HuH-7.5 (cell line): ENCODE results near the gene AQP7.
"Not testable (repeated sequence)": the region's sequence is repeated elsewhere in the genome, so short reads cannot be mapped to it uniquely, and the experiment has no call there.

Experiments
- DNase-seq: peaks from one replicate; pipeline ENCODE4 v3.0.0; 2011; ENCODE audit warnings: low spot score

Gene AQP7

DNA sequence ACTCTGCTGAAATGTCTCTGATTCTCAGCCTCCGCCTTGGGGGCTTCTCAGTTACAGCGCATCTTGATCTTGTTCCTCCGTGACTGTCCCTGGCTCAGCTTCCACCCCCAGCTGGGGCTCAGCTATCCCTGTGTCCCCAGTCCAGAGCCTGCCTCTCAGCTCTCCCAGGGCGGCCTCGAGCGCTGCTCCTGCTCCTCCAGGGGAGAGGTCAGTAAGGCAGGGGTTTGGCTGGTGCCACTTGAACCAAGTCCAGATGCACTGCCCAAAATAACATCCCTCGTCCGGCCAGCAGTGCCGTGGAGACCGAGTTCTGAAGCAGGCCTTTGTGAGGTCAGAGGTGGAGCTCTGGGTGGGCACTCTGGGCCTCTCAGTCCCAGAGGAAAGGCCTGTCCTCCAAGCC lies at the start of gene AQP7:
Gene AQP7 (minus strand): TSS at position 198 of the 400 bp plus-strand sequence. CDS start 1,306 bp downstream, outside the sequence.
- DNase-seq: not testable (repeated sequence)

DNA sequence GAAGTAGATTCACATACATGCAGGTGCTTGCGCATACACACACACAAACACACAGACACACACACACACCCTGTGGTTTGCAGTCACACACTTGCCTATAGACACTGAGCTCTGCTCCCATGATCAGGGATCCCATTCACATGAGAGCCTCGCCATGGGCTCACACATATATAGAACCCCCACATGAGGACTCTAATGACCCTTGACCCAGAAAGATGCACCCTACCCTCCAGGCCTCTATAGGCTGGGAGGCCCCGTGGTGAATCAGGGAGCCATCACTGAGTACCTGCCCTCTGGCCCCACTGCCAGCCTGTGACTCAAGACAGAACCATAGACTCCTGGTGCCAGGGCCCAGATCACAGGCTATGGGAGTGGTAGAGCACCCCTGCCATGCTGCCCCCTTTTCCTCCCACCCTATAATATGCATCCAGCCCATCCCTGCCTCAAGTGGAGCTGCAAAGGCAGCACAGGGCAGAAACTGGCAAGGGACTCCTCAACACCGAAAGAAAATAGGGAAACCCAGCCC lies 48.3 kb upstream of the AQP7 start:
- no peak for DNase-seq

DNA sequence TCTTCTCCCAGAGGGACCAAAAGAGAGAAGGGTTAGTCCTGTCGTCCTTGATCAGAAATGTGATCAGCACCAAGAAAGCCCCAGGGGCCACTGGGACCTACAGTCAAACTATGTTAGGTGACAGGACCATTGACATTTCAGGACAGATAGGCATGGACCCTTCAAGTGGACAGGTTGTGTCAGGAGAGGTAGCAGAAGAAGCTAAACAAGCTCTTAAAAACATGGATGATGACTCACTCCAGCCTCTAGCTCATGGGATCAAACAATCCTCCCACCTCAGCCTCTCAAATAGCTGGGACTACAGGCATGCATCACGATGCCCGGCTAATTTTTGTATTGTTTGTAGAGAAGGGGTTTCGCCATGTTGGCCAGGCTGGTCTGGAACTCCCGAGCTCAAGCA lies 47.3 kb upstream of the AQP7 start:
- no peak for DNase-seq

DNA sequence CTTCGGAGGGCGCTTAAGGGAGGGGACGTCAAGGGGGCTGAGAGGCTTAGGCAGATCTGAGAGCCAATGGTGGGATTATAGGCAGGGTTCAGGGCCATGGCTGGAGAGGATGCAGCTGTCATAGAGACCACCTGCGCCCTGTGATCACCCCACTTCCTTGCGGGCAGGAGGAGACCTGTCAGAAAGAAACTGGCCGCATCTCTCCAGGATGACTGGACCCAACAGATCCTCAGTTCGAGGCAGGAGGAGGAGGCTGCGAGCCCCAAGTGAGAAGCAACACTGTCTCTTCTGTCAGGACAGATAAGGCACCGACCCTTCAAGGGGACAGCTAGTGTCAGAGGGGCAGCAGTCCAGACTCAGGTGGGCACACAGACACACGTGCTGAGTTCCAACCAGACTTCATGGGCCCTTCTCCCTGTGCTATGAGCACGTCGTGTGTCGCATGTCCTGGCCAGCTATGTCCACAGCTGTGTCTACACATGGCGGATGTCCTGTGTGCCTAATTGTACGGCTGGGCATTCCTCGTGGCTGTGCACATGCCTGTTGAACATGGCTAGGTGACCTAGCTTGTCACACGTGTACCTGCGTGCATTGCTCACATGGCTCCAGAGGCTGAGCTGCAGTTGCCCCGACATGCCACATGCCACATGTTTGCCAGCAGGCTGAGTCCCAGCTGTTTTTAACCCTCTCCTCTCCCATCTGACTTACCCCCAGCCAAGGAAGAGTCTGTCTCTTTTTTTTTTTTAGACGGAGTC lies 45.6 kb upstream of the AQP7 start:
- no peak for DNase-seq

DNA sequence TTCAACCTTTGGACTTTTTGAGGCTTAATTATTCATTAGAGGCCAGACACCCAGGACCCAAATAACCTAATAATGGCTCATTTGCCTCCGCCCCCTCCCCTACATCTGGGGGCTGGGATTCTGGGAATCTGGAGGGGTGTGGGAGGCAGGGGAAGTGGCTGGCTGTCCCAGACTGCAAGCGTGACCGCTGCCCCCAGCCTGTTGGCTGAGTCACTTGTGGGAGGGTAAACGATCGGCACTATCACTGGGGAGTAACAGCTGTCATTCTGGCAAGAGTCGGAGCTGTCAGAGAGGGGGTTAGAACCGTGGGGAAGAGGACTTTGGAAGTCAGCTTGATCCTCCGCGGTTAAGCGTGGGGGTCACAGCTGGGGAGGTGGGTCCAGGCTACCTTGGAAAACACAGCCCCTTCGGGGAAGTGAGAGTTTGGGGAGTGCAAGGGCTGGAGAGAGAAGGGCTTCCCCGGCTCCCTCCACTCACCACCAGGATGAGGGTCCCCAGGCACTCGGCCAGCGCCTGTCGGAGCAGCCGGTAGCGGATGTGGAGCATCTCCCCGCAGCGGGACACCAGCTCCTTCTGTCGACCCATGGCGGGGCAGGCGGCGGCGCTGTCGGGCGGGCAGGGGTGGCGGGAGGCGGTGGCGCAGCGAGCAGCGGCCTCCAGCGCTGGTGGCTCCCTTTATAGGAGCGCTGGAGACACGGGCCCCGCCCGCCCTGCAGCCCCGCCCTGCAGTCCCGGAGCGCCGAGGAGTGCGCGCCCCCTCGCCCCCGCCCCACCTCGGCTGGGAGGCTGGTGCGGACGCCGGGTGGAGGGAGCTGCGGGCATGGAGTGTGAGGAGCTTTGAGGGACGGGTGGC lies 44.8 kb upstream of the AQP7 start, which contains the start of gene AQP3:
Gene AQP3 (minus strand): TSS at position 648 of the 853 bp plus-strand sequence. CDS start 63 bp downstream, at position 585.
- peak; percentile 80 for DNase-seq

DNA sequence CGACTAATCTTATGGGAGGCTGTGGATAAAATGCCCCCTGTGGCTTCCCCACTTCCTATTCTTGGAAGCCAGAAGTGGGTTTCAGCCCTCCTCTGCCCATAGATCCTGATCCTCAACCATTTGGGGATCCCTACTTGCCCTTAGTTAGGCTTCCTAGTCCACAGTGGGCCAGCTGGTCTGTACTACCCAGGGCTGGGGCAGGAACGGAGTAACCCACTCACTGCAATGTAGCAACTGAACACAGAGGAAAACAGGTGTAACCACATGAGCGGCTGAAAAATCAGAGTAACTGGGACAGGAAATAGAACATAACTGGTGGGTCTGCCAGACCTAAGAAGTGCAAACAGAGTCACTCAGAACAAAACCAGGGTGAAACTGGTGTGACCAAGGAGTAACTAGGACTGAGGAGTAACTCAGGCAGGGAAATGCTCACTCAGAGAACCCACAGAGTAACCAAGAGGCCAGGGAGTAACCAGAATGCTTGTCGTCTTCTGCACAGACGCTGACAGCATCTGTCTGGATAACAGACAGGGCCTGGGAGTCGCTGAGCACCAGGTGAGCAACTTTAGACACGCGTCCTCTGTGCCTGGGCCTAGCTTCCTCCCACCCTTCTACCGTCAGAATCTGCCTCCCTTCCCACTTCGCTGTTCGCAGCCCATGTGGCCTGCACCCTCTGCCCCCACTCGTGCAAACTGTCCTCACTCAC lies 44.0 kb upstream of the AQP7 start:
- peak; percentile 56 for DNase-seq

DNA sequence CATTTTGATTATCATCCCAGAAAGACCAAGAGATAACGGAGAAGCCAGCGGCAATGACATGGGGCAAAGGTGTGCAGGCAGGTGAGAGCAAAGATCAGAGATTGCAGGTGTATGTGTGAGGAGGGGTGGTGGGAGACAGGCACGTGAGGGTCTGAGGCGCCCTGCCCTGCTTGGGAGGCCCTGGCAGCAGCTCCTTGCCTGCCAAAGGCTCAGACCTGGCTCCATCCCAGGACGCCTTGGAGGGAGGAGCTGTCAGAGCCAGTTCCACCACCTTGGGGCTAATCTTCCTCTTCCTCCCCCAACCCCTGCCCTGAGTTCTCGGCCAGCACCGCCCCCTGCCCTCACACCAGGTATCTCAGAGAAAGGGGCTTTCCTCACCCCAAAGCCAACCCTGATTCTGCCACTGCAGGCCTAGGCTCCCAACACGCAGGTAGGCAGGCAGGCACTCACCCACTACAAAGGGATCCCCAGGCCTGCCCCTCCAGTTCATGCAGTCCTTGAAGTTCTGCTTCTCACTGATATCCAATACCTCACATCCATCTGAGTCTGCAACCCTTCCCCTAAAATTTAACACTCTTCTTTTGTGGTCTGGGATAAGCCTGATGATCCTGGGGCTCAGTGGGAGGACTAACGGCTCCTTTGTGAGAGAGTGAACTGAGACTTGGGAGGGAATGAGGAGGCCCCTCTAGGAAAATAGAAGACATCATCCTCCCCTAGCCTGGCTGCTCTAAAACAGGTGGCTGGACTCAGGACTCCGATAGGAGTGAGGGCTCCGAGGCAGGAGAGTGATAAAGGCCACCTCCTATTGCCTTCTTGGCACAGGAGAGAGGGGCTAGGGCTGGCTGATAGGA lies 43.2 kb upstream of the AQP7 start:
- DNase-seq: no peak

DNA sequence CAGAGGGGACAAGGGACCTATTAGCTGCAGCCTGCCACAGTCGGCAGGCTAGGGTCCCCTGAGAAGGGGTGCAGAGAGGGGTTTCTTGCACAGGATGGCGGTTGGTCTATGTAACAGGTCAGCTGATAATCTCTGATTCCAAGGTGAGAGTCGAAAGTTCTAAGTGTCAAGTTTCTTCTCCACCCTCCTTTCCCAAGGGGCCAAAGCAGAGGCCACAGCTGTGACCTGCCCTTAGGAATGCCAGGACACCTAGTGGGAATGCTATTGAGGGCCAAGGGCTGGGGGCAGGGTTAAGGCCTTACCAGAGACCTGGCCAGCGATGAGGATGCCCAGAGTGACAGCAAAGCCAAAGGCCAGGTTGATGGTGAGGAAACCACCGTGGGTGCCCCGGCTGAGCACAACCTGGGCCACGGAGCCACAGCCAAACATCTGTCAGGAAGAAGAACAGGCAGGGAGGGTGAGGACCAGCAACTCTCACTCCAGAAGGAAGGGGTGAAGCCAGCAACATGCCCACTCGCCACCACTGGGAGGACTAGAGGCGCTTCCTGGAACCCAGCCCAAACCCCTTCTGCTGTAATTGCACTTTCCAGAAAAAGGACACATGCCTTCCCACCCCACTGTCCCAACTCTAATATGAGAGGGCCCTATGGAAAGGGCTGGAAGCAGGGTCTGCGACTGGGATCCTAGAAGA lies 41.2 kb upstream of the AQP7 start:
- DNase-seq: no peak

DNA sequence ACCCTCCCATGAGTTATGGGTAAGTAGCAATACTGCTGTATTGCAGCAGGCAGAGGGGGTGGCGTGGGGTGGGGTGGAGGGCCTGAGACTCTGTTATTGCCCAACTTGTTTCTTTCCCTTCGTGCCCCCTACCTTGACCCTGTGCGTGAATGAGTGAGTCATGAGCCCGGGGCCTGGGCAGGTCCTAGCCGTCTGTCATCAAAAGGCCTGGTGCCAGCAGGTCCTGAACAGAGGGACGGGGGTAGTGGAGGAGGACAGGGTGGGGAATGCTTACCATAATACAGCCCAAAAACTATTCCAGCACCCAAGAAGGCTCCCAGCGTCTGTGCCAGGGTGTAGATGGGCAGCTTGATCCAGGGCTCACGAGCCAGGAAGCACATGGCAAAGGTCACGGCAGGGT lies 40.7 kb upstream of the AQP7 start:
- DNase-seq: no peak

DNA sequence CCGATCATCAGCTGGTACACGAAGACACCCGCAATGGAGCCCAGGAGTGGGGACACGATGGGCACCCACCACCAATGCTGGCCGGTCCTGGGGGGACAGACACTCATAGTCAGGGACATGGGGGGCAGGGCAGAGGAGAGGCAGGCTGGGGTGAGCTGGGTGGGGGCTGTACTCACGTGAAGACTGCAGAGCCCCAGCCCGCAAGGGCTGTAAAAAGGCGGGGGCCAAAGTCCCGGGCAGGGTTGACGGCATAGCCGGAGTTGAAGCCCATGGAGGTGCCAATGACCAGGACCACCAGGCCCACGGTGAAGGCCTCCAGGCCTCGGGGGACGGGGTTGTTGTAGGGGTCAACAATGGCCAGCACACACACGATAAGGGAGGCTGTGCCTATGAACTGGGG lies 39.8 kb upstream of the AQP7 start:
- no peak for DNase-seq

DNA sequence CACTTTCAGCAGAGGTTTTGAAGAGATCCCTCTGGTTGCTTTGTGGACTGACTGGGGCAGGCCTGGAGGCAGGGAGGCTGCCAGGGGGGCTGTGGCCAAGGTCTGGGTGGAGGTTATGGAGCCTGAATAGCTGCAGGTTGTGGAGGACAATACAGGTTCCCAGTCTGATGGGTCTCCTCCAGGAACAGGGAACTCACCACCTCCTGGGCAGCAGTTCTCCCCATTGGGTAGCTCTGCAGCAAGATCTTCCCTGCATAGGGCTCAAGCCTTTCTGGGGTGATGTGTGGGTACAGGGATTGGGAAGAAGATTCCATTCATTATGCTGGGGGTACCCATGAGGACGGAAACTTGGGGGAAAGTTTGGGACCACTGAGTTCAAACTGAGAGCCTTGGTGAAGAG lies 38.2 kb upstream of the AQP7 start:
- no peak for DNase-seq

DNA sequence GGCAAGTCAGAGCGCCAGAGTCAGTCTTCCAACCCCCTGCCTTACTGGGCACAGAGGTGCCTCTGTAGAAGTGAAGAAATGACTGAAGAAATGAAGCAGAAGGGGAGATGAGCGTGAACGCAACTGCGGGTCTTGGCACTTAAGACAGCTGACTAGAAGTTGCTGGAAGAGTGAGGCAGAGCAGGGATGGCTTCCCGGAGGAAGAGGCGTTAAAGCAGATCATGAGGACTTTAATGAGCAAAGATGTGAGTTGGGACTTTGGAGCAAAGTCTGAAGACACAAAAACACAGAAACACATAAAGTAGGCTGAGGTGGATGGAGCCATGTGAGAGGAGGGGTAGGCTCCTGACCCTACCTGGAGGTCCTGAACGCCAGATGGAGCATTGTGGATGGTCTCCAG lies 37.8 kb upstream of the AQP7 start:
- no peak for DNase-seq

DNA sequence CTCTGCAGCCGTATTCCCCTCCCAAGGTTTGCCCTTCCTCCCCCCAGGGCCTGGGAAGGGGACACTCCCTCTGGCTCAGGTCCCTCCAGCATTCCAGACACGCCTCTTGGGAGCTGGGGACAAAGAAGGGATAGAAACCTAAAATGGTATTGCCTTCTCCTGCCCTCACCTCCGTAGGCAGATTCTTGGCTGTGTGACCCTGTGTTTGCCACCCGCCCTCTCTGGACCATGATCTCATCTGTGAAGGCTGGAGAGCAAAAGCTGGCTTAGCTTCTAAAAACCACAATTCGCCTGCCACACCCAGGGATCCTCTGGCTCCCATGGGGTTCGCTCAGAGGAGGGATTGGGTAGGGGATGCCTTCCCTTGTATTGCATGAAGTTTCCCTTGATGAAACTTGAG lies 37.4 kb upstream of the AQP7 start:
- DNase-seq: no peak

DNA sequence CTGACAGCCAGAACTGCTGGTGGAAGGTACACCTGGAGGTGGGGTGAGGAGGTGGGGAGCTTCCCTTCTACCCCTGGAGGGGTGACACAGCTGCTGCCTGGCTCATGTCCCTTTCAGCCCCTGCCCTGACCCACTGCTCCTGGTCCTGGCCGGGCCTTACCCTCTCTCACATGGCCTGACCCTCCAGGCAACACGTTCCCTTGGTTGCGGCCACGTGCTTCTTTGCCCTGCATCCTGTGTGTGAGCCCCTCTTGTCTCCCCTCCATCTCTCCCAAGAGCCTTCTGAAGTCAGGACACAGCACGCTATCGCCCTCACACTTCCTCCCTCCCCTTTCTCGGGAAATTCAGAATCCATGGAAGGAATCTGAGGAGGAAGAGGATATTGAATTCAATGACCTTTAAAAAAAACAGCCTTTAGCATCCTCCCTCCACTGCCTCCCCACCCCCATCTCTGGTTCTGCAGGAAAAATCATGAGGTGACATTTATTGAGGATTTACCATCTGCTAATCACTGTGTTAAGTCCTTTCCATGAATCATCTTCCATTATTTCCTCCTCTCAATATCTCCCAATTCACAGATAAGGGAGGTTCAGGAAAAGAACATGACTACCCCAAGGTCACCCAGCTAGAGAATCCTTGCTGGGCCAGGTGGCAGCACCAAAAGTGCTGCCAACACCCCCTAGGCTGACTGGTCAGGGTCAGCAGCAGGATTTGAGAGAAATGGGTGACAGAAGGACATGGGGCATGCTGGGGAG lies 36.7 kb upstream of the AQP7 start:
- DNase-seq: no peak

DNA sequence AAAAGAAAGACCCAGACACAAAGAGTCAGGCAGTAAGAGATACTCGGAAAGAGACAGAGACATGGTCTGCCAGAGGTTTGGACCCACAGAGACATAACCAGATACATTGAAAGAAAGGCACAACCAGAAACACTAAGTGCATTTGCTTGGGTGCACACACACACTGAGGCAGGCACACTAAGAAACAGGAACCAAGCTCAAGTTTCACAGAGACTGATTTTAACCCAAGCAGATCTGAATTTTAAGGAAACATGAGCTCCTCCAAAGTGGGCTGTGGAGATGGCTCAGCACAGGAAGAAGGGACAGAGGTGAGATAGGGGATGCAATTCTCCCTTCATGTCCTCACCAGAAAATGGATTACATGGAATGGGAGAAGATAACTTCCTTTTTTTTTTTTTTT lies 35.5 kb upstream of the AQP7 start:
- no peak for DNase-seq

DNA sequence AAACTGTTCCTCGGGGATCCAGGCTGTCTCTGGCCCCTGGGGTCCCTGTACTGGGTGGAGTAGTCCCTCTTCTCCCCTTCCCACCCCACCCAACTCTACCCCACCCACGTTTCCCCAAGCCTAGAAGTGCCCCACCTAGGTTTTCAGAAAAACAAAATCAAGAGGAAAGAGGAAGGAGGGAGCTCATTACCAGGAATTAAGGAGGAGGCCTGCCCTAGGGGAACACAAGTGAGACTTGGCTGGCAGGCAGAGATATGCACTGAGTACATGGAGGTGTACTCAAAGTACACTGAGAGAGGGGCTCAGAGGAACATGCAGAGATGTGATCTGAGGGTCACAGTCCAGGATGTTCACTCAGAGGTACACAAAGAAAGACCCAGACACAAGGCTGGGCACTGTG lies 34.8 kb upstream of the AQP7 start:
- no peak for DNase-seq

DNA sequence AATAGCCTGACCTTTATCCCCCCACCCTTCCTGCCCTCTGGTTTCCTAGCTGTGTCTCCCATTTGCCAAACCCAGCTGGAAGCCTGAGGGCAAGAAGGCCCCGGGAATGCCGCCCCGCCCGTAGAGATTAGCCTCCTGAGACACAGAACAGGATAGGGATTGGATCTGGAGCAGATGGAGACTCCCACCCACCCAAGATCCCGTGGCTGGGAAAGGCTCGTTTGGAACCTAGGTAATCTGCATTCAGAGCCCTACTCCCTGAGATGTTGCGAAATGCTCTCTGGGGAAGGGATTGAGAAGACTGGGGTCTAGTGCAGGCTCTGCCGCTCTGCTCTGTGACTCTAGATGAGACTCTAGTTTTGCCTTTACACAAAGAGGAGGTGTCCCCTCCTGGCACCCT lies 34.1 kb upstream of the AQP7 start:
- DNase-seq: no peak

DNA sequence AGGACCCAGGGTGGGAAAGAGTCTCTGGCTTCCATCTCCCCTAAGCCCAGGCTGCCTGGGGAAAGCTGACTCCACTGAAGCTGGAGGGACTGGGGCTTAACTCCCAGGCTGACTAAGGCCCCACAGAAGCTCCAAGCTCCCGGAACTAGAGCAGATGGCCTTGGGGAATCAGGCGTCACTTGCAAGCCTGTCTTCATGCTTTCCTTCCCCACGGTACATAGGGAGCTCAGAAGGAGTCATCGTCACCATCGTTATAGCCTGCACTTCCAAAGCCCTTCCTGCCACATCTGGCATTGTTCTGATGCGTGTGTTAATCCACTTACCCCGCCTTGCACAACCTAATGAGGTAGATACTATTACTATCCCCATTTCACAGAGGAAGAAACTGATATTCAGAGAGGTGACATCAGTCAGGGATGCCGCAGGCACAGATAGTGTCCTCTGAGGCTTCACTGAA lies 33.5 kb upstream of the AQP7 start:
- no peak for DNase-seq

DNA sequence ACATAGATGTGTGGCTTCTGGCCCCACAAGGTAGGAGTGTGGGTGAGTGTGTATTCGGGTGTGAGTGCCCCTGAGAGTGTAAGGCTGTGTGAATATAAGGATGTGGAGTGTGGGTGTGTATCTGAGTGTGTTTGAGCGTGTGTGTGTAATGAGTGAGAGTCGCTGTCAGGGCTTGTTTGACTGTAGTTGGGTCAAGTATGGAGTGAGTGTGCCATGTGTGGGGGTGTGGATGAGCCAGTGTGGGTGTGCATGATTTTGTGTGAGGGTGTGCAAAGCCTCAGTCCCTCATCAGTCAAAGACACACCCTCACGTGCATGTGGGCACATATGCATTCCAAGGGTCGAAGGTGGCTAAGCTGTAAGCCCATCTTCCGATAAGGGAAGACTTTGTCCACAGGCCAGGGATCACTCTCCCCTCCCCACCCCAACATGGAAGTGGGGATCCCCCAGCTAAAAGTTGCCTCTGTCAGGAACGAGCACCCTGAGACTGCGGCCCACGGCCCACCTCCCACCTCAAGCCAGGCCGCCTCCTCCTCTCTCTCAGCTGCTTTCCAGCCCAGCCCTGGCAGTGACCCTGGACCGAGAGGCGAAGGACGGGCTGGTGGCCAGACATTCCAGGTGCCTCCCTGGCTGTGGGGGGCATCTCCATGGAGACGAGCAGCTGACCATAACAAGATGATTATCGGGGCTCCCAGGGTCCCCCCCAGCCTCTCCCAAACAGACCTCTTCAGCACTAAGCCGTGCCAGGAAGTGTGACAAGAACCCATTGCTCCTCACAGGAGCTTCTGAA lies 32.1 kb upstream of the AQP7 start:
- DNase-seq: no peak
